Aorta (tissue), 5 donors: Measurements from ENCODE around the gene NR2E1. TPM values are rescaled to one million over a fixed set of nuclear protein-coding genes. Genes with fewer than 3 reads are reported as not detected.

ENCODE experiments used
- ATAC-seq: fragments of 200-7000 bp; cut with Tn5 transposase; one replicate; pipeline ENCODE4 v1.9.1; 2022; ENCODE audit warnings: moderate library complexity; ENCODE audit not compliant: low FRiP score
- DNase-seq, 2 donors: peaks; one replicate each; pipeline ENCODE4 v3.0.0-alpha.2; 2020
- H3K27ac ChIP-seq, 2 donors: one replicate each; pipeline ENCODE4 v1.5.1; 2013; ENCODE audit warnings: low read length in 2 of 2, mild to moderate bottlenecking in 2 of 2, moderate library complexity in 2 of 2, control low read depth in 1 of 2, inconsistent platforms in 1 of 2, low read depth in 1 of 2
- H3K27me3 ChIP-seq, 2 donors: one replicate each; pipeline ENCODE4 v1.6.1; 2013; ENCODE audit warnings: control low read depth in 1 of 2, low read length in 1 of 2, mild to moderate bottlenecking in 1 of 2, moderate library complexity in 1 of 2; ENCODE audit not compliant: insufficient read depth in 2 of 2, control insufficient read depth in 1 of 2
- H3K36me3 ChIP-seq, 2 donors: one replicate each; pipeline ENCODE4 v1.6.1; 2013; ENCODE audit warnings: control low read depth in 1 of 2, low read length in 1 of 2, mild to moderate bottlenecking in 1 of 2; ENCODE audit not compliant: insufficient read depth in 2 of 2, control insufficient read depth in 1 of 2
- H3K4me1 ChIP-seq, 2 donors: one replicate each; pipeline ENCODE4 v1.6.1; 2013; ENCODE audit warnings: low read length in 2 of 2, control low read depth in 1 of 2, mild to moderate bottlenecking in 1 of 2, moderate library complexity in 1 of 2; ENCODE audit not compliant: insufficient read depth in 2 of 2, control insufficient read depth in 1 of 2
- H3K4me3 ChIP-seq, 2 donors: one replicate each; pipeline ENCODE4 v1.5.1; 2013; ENCODE audit warnings: low read length in 2 of 2, control low read depth in 1 of 2, mild to moderate bottlenecking in 1 of 2
- H3K9me3 ChIP-seq: one replicate; pipeline ENCODE4 v1.6.1; 2013; ENCODE audit warnings: mild to moderate bottlenecking, low read length; ENCODE audit not compliant: control insufficient read depth
- WGBS, 2 donors: extraction: QIAGEN DNeasy Blood & Tissue Kit; methylation state at CpG; one replicate each; pipeline ENCODE4 v1.1.7; 2013; 5-methylcytosine and 5-hydroxymethylcytosine counted together
- intact Hi-C, 2 donors: fragments of 100-400 bp; cut with DNase I; formaldehyde crosslinking; loops; one replicate each; pipeline versions ENCODE4 v1.14.2 to v1.15.0; 2022
- polyA plus RNA-seq, 2 donors: library from polyadenylated mRNA; stranded (reverse); fragments of 200-250 nt; gene quantifications; one replicate each; pipeline ENCODE4 v1.2.3, GENCODE V29; 2013
- total RNA-seq, 2 donors: library from RNA; stranded (reverse); fragmentation: NEBNext Ultra II Directional; extraction: Animal tissue kit (Norgen Biotek cat#: 25700); gene quantifications; one replicate each; pipeline ENCODE4 v1.2.1, GENCODE V29; 2021
- donor health status: healthy with polysubstance abuse.
- donor health status: Bipolar disorder and iron deficiency.
- donor health status: DM: no; HTN: no; CAD: no.
- donor health status: DM: no; HTN: no; CAD: no.
- donor health status: DM: yes; HTN: yes; CAD: no.

NR2E1 gene
- total and polyA plus RNA-seq, 4 donors: not detected

- ATAC-seq: no peak
- H3K27me3 ChIP-seq: no peaks in the 10 kb centered on the region
- WGBS, 2 donors: 12 to 14% methylated on average over 3 of the region's 3 CpGs
- no peak overlapping the region for H3K4me3 ChIP-seq
- DNase-seq: no peak
- no peaks in the 10 kb centered on the region for H3K36me3 ChIP-seq
- H3K27ac ChIP-seq: no peak overlapping the region
- no peaks in the 10 kb centered on the region for H3K4me1 ChIP-seq
- no peaks in the 10 kb centered on the region for H3K9me3 ChIP-seq
- intact Hi-C loops: no loop called here
Observed at GRCh38 chr6:108161724-108162282, 4.0 kb upstream of the NR2E1 start.

- H3K27me3 ChIP-seq: no peaks in the 10 kb centered on the region
- no peak overlapping the region for H3K4me3 ChIP-seq
- H3K36me3 ChIP-seq: no peaks in the 10 kb centered on the region
- intact Hi-C loops: no loop called here
- ATAC-seq (no peak), DNase-seq (no peak)
- no peaks in the 10 kb centered on the region for H3K9me3 ChIP-seq
- no peak overlapping the region for H3K27ac ChIP-seq
- WGBS, 2 donors: 3 to 5% methylated on average over 6 of the region's 6 CpGs
- H3K4me1 ChIP-seq: no peaks in the 10 kb centered on the region
Observed at GRCh38 chr6:108163267-108163643, 2.6 kb upstream of the NR2E1 start.

GRCh38 chr6:108163644-108164542, 1.9 kb upstream of the NR2E1 start:
- DNase-seq: no peak
- Histone ChIP-seq H3K4me3 (no peak overlapping the region), H3K9me3 (no peaks in the 10 kb centered on the region), H3K4me1 (no peaks in the 10 kb centered on the region), H3K27me3 (no peaks in the 10 kb centered on the region), H3K36me3 (no peaks in the 10 kb centered on the region), H3K27ac (no peak overlapping the region)
- intact Hi-C loops: no loop called here
- WGBS, 2 donors: 6 to 7% methylated on average over 41 of the region's 41 CpGs
- ATAC-seq: no peak

GRCh38 chr6:108164543-108164814, 1.3 kb upstream of the NR2E1 start:
- intact Hi-C loops: no loop called here
- H3K4me1 ChIP-seq: no peaks in the 10 kb centered on the region
- no peak for DNase-seq
- no peaks in the 10 kb centered on the region for H3K27me3 ChIP-seq
- H3K9me3 ChIP-seq: no peaks in the 10 kb centered on the region
- ATAC-seq: no peak
- no peak overlapping the region for H3K4me3 ChIP-seq
- no peaks in the 10 kb centered on the region for H3K36me3 ChIP-seq
- WGBS, 2 donors: 2 to 3% methylated on average over 17 of the region's 17 CpGs
- no peak overlapping the region for H3K27ac ChIP-seq

DNA sequence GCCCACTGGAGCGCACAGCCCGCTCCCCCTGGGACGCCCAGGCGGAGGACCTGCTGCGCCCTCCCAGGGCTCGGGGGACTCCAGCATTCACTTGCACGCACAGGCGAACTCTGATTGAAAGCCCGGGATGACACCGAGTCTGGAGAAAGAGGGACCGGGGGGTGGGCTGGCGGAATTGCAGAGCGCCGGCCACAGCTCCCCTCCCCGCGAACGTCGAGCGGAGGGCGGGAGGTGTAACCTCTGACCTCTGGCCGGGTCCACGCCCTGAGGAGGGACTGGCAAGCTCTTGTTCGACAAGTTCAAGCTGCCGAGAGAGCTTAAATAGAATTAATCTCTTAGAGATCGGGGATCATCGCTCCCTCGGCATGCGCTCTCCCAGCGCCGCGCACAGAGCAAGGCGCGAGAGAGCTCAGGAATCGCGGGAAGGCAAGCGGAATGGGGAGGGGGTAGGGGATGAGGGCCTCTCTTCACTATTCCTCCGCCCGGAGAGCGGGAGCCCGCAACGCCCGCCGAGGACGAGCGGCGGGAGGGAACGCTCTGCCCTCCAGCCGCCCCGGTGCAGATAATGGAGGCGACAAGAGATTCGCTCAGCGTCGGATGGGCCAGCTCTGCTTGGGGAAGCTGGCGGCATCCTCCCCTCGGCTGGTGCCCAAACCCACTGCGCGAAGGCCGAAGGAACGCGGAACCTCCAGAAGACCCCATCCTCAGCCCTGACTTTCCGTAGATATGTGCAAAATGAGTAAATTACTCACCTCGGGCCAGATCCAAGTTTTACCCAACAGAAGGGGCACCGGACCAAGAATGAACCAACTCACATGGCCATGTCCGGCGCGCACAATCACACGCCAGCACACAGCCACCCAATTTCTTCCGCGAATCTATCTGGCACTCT, 761 bp upstream of the NR2E1 start:
- DNase-seq (no peak), ATAC-seq (no peak)
- H3K36me3 ChIP-seq: no peaks in the 10 kb centered on the region
- WGBS, 2 donors: 3% methylated on average over 69 of the region's 69 CpGs
- peaks cover 0 to 2% of the 10 kb centered on the region in 2 donors for H3K27me3 ChIP-seq
- H3K27ac ChIP-seq: no peak overlapping the region
- no peak overlapping the region for H3K4me3 ChIP-seq
- no peaks in the 10 kb centered on the region for H3K4me1 ChIP-seq
- H3K9me3 ChIP-seq: no peaks in the 10 kb centered on the region
- intact Hi-C loops: no loop called here

GRCh38 chr6:108166664-108167448, 1.0 kb downstream of the NR2E1 start:
- H3K4me3 ChIP-seq: no peak overlapping the region

DNA sequence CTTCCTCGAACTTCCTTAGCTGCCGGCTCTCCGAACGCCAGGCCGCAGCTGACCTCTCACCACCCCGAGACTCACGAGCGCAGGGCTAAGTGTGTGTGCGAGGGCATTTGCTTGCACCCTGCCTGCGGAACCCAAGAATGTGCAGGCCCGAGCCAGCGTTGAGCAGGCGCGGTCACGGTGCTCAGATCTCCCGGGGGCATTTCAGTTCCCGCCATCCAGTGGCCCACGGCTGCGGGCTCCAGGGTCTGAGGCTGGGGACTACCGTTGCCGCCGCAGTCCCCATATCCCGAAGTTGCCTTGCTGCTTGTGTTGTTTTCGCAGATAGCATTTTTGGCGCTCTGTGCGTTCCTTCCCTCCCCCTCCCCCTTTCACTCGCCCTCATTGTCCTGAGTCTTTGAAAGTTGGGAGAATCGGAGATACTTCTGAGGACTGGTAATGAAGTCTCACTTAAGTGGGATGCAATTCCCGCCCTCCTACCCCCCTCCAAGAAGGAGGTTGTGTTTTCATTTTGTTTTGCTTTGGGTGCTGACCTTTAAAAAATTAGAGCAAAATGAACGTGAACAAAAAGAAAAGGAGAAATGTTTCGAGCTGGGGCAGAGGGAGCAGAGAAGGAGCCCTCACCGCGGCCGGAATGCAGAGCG, 1.7 kb downstream of the NR2E1 start:
- ATAC-seq (no peak), DNase-seq (no peak)
- H3K4me3 ChIP-seq: no peak overlapping the region
- no peak overlapping the region for H3K27ac ChIP-seq
- intact Hi-C loops: no loop called here
- peaks cover 2% of the 10 kb centered on the region for H3K9me3 ChIP-seq
- no peaks in the 10 kb centered on the region for H3K4me1 ChIP-seq
- H3K36me3 ChIP-seq: no peaks in the 10 kb centered on the region
- 60 to 63% methylated on average over 35 of the region's 35 CpGs for WGBS, 2 donors
- H3K27me3 ChIP-seq: peaks cover 0 to 5% of the 10 kb centered on the region in 2 donors

More at GRCh38 chr6:108166664-108167448, 1.0 kb downstream of the NR2E1 start:
- DNase-seq (no peak), ATAC-seq (no peak)
- WGBS, 2 donors: 16% methylated on average over 52 to 58 of the region's 58 CpGs
- H3K27ac ChIP-seq: no peak overlapping the region
- no peaks in the 10 kb centered on the region for H3K36me3 ChIP-seq
- no peaks in the 10 kb centered on the region for H3K4me1 ChIP-seq
- intact Hi-C loops: no loop called here
- no peaks in the 10 kb centered on the region for H3K9me3 ChIP-seq
- peaks cover 0 to 3% of the 10 kb centered on the region in 2 donors for H3K27me3 ChIP-seq

DNA sequence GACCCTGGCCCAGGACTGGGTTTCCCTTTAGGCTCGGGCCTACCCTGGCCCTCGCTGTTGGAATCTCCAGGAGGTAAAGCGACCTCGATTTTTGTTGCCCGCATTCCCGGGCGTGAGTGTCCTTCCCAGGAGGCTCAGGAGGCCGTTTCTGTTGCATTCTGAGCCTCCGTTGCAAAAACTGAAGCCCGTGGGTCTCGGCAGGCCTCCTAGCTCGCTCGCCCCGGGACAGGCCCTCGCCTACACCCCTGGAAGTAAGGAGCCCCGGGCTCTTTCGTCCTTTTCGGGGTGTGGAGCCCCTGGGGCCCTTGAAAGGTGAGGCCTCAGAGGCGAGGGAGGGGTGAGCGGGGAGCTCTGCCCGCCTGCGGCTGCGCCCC, 2.3 kb downstream of the NR2E1 start:
- Histone ChIP-seq H3K4me1 (no peaks in the 10 kb centered on the region), H3K36me3 (no peaks in the 10 kb centered on the region), H3K27me3 (peaks cover 0 to 5% of the 10 kb centered on the region in 2 donors), H3K9me3 (peaks cover 2% of the 10 kb centered on the region), H3K27ac (no peak overlapping the region), H3K4me3 (no peak overlapping the region)
- 43 to 46% methylated on average over 23 of the region's 23 CpGs for WGBS, 2 donors
- intact Hi-C loops: no loop called here
- DNase-seq (no peak), ATAC-seq (peak; percentile 6)
